Inflammatory macrophage treated with lipopolysaccharide for 1 hour (primary cell): ENCODE results near the gene HHIPL1.

Source experiments
- DNase-seq, 2 donors: peaks; one replicate each; pipeline ENCODE4 v3.0.0-alpha.2; 2020 to 2022

HHIPL1 gene

DNA sequence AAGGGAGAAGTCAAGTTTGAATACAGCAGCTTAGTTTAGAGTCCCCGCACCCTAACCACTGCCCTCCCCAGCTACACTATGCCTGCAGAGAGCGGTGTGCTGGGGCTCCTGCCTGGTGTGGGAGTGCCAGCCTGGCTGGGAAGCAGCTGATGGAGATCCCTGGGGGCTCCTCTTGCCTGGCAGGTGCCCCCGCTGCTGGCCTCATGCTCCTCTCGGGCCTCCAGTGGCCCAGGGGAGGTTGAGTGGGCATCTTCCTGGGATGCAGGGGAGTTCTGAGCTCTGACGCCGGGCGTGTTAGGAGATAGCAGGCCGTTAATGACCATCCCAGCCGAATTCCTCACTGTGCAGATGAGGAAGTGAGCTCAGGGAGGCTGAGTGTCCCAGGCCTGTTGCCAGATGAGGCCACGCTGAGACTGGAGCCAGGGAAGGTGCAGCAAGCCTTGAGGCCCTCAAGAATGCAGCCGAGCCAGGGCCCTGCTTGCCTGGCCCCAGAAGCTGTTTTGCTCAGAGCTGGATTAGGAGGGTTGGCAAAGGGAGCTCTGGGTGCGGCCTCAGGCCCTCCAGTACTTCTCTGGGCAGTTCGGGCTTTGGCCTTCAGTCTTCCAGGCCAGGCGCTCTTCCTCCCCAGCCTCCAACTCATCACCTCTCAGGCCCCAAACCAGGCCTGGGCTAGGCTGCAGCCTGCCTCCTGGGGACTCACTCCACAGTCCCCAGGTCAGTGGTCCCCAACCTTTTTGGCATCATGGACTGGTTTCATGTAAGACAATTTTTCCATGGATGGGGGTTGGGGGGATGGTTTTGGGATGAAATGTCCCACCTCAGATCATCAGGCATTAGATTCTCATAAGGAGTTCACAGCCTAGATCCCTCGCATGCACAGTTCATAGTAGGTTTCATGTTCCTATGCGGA, 32.6 kb downstream of the HHIPL1 start:
- no peak for DNase-seq

DNA sequence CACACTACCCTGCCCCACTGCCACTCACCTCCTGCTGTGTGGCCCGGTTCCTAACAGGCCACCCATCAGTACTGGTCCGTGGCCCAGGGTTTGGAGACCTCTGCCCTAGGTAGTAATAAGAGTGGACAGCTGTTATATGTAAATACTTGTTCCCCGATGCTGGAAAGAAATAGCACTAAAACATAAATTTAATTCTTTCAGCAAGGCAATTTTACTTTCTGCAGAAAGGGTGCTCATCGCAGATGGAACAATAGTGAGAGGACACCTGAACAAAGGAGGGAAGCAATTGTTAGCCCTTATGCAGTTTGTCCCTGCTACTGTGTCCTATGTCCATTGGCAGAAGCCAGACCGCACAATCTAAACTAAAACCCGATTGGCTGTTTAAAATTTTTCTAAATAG, 33.3 kb downstream of the HHIPL1 start:
- no peak for DNase-seq

DNA sequence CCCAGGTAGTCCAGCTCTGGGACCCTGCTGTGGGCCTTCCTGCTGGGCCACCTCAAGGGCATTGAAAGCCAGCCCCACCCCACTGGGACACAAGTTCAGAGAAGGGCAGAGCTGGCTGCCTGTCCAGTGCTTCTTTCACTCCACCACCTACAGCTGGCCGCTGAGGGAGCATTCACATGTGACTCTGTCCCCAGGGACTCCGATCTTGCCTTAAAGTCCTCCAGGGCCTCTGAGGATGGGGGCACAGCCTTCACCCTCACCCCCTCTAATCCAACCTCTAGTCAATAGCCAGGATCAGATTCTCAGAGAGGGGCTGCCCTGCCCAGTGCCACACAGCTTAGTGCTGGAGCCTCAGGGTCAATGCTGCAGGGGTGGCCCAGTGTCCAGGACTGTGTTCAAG, 34.2 kb downstream of the HHIPL1 start:
- DNase-seq: no peak

DNA sequence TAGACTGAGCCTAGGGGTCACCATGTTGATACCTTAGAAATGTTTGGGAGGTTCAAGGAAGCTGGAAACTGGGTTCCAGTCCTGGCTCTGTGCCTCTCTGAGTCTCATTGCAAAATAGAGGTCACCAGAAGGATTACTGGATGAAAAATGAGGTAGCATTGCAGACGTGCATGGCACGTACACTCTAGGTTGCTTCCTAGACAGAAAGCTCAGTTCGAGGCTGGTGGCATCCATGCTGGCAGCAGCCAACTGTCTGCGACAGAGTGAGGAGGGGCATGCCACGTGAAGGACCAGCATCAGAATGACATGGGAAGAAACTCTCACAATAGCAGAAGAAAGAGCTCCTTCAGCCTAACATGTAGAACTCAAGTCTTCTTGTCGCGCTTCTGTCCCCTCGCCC, 34.6 kb downstream of the HHIPL1 start:
- no peak for DNase-seq

DNA sequence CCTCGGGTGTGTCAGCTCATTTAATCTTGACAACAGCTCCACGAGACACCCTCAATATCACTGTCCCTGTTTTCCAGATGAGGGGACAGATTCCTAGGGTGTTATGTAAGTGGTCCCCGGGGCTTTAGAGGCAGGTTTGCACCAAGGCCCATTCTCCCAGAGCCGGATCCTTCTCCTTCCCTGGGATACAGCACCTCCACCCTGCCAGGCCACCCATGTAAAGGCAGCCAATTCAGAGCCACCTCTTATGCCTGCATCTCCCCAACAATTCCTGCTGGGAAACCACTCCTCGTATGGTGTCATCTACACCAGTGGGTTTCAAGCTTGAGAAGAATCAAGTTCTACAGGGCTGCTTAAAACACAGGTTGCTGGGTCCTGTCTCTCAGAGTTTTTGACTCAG, 35.1 kb downstream of the HHIPL1 start:
- DNase-seq: no peak

DNA sequence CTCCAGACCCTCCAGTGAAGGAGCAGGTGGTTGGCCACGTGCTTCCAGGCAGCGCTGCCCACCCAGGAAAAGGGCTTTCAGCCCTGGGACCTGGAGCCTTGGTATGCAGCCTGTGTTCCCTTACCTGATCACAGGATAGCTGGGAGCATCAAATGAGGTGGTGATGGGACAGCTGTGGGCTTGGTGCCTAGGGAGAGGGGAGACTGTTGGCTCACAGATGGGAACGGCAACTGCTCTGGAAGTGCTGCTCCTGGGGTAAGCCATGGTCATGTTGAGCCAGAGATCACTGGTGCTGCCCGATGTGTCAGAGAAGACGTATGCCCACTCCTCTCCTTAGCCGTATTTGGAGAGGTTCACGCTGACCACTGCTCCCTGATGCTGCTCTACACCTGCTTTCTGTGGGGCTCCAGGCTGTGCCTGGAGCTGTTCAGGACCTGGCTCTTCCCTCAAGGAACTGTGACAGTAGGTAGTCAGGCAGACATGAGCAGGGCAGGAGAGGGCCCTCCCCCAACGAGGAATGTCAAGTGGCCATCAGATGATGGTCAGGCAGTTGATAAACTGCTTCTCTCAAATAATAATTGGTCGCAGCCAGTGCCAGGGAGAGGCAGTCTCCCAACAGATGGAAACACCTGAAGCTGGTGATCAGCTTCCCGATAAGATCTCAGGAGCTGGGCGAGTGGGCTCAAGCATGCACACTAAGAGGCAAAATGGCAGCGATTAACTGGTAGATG, 36.3 kb downstream of the HHIPL1 start:
- no peak for DNase-seq

DNA sequence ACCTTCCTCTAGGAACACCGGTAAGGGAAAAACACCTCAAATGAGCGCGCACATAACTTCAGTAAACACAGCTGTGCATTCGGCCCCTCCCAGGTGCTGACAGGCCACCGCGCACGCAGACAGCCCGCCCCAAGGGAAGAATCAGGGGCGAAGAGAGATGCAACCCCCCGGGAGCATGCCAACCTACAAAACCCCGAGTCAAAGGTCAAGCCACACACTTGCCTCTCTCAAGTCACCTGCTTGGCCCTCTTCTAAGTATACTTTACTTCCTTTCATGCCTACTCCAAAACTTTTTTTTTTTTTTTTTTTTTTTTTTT, 36.9 kb downstream of the HHIPL1 start:
- DNase-seq: no peak

DNA sequence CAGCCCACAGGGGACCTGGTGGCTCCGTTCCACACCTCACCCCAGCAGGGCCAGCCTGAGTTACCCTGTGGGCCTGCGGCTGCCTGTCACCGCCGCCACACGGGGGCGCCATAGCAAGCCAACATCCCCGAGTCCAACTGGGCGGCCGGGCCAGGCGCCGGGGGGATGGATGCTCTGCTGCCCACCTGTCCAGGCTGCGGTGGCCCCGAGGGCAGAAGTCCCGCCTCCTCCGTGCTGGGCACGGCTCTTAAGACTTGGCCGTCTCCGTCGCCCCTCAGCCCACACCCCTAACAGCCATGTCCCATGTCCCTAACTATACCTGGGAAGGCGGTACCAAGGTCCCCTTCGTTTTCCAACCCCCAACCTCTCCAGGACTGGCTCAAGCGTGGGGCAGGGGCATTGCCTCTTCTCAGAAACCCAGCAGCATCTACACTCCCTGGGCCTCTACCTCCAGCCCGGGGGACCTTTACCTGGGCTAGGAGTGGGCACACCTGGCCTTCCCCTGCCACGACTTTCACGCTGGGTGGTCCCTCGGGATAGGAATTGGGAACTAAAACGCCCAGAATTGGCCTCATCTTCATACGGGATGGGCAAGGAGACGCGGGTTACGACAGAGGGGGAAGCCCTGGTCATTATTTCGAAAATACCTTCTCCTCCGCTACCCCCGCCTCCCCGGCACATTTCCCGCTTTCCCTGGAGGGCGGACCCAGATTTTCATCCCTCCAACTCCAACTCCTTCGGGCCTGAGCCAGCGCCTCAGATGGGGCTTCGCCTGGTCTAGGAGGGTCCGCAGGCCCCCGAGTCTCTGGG, 38.1 kb downstream of the HHIPL1 start:
- DNase-seq: peak; percentile 66 to 80

DNA sequence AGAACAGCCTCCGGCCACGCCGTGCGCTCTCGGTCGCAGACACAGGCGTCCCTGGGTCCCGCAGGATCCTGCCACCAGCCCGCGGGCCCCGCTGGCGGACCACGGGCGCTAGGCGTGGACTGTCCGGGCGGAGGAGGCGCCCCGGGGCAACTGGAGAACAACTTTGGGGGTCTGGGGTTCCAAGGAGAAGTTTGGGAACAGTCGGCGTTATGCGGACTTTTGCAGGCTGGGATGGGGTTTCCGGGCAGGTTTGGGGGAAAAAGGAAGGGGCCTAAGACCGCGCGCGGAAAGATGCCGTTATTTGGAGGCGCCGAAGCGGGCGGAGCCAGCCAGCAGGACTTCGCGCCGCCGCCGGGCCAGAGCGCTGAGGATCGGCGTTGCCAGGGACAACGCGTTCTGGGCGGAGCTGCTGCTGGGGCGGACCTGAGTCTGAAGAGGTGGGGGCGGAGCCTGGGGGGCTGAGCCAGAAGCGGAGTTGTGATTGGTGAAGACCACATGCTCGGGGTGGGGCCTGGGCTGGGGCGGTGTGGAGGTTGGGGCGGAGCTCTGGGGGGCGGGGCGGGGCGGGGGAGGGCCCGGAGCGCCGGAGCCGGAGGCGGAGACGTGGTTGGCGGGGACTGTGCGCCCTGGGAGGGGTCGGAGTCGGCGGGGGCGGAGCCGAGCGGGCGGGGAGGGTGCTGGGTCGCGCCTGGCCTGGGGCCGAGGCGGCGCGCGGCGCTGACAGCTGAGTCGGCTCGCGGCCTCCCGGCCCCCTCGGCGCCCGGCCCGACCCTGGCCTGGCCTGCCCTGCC, 38.9 kb downstream of the HHIPL1 start, which contains the start of gene CYP46A1:
CYP46A1 (plus strand) TSS at position 680 of the 791 bp plus-strand sequence. CDS start 120 bp downstream, outside the sequence.
- DNase-seq: peak; percentile 98

DNA sequence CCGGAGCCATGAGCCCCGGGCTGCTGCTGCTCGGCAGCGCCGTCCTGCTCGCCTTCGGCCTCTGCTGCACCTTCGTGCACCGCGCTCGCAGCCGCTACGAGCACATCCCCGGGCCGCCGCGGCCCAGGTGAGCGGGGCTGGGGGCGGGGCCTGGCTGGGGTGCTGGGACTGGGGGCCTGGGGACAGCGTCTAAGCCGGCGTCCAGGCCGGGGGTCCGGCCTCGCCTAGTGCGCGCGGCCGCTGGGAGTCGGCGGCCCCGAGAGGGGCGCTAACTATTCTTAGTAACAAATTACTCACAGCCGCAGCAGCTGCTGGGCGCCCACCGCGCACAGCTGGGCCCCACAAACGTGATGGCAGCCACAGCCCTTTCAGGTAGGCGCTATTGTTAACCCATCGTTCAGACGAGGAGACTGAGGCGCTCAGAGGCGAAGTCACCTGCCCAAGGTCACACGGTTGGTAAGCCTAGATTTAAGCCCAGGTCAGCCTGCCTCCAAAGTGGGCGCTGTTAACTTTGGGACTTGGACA, 39.5 kb downstream of the HHIPL1 start:
- DNase-seq: no peak

DNA sequence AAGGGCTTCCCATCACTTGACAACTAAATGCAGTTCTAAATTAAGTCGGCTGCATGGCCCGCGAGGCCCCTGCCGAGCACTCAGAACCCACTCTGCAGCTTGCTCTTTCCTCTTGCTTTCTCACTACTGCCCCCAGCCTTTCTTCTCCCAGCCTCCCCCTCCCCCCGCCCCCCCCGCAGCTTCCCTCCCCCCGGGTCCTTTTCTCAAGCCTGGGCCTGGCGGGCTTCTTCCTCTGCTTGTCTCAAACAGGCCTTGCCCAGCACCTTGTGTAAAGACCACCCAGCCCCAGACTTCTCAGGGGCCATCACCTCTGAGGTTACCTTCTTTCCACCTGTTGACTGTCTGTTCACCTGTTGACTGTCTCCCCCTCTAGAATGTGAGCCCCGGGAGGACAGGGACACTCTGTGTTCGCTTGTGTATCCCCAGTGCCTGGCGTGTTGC, 40.2 kb downstream of the HHIPL1 start:
- DNase-seq: no peak

DNA sequence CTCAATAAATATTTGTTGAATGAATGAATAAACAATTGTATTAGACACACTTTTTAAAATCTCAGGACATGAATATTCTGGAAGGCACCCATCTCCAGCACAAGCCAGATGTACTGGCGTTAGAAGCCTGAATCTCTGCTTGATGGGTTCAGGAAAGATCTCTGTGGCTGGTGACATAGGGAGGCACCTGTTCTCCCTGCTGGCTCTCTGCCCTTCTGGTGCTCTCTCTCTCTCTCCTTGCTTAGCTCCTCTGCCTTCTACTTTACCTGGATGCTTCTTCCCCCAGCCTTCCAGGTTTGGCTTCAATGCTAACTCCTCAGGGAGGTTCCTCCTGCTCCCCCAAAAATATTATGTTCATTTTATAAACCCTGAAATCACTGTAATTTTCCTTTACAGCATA, 40.7 kb downstream of the HHIPL1 start:
- DNase-seq: no peak

DNA sequence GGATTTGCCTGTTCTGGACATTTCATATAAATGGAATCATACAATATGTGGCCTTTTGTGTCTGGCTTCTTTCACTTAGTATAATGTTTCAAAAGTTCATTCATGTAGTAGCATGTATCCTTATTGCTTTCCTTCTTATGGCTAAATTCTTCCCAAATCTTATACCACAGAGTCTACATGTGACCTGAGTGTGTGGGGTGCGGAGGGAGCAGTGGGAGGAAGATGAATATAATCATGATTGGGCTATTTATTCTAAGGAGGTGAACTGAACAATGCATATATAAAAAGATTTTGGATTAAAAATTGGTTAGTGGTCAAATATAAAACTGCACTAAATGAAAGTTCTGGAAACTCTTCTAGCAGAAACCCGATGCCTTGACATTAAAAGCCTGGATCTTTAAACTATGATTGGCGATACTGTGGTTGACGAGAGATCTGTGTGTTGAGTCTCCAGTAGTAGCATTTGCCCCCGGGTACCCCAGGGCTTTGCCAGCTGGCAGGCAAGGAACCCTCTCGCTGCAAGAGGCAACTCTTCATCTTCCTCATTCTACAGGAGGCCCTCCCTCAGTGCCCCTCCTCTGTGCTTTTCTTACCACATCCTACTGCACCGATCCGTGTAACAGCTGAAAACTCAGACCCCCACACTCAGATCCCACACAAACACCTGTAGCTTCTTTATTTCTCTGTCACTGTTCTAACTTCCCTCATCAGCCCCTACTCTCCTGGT, 41.8 kb downstream of the HHIPL1 start:
- DNase-seq: no peak

DNA sequence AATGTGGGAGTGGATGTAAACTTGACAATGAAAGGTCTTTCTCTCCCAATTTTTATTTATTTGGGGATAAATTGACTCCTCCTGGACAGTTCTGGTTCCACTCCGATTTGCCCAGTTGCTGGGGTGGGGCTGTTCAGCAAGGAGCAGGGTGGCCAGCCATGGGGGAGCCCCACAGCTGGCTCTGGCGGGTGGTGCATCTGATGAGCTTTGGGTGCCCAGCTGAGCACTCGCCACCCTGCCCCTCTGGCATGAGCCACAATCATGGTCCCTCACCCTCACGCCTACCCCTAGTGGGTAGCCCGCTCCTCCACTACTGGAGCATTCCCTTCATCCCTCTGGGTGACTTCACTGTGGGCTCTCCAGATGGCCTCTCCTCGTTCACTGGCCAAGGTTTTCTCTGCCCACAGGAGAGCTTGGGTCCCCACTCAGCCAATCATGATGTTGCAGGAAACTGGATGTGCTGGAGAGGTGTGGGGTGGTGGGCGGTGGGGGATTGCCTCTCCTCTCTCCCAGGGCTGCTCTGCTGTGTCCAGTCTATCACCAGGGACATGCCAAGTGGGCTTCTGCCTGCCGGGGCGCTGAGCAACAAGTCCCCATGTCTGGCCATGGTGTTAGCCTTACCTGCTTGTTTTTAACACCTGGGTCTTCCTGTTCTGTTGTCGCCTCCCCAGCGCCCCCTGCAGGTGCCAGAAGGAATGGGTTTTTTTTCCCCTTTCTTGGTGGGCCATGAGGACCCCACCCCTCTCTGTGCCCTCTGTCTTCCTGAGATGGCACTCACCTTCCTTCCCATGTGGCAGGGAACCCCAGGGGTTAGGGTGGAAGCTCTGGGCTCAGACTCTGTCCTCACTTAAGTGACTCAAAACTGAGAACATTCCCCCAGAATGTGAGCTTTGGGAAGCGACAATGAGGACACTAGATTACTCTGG, 42.6 kb downstream of the HHIPL1 start:
- no peak for DNase-seq

DNA sequence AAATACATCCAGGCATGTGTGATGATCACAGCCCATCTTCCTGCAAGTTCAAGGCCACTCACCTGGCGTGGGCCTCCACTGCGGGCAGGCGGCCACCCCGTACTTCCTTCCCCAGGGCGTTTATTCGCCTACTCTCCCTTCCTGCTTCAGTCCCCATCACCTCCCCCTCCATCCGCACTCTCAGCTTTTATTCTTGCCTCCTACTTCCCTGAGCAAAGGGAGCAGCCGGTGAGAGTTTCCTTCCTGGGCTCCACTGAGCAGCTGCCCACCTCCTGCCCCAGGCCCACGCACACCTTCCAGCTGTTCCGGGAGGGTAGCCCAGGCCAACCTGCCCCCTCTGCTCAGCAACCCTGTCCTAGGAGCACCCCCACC, 43.3 kb downstream of the HHIPL1 start:
- DNase-seq: no peak

DNA sequence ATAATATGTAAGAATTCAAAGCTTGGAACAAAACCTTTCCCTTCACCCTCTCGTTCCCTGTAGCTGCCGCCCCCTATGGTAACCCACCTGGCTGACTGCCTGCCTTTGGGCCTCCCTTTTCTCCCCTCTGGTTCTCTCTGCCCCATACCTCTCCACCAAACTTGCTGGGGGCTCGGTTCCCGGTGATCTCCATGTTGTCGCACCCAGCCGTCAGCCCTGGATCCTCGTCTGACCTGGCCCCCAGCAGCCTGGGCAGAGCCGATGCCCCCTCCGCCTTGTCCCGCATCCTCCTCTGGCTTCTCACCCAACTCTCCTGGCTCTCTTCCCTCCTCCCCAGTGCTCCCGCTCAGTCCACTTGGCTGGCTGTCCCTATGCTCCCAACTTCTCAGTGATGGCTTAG, 43.7 kb downstream of the HHIPL1 start:
- DNase-seq: no peak

DNA sequence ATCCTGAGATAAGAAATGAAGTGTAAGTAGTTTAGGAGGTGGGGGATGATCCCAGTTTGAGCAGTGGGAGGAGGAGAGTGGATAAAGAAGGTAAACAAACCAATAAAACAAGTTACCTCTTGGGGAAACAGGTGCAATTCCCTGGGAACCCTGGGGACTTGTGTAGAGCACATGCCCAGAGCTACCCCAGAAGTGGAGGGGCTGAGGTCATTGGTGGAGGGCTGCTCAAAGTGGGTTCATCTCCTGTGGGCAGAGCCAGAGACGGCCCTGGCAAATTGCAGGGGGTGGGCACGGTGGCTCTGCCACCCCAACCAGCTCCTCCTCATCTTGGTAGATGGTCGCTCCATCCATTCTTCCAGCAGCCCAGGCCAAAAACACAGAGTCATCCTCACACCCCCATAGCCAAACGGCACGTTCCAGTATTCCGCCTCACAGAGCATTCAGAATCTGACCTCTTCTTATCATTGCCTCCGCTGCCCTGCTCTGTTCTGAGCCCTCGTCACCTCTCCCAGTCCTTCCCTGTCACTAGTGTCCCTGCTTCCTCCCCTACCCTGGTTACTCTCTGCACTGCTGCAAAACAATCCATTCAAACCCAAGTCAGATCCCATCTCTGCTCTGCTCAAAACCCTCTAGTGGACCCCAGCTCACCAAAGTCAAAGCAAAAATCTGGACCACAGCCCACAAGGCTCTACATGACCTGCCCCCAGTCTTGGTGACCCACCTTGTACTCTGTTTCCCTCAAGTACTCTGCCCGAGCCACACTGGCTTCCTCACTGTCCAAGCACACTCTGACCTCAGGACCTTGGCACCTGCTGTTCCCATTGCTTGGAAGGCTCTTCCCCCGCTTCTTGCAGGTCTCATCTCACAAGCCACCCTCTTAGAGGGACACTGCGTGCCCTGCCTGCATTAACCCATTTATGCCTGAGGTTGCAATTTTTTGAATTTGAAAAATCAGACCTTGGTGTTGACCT, 44.6 kb downstream of the HHIPL1 start:
- no peak for DNase-seq

DNA sequence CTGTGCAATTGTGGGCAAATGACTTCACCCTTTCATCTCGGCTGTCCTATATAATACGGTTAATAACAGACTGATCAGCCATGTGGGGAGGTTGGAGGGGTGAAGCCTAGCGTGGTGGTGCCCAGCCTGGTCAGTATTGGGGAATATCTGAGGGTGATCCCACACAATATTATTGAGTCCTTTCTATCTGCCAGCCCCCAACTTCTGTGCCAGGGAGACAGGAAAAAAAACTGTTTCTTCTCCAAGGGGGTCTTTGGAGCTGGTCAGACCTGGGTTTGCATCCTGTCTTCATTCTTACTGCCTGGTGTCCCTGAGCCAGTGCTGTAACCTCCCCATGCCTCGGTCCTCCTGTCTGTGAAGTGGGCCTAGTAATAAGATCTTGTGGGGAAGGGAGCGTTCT, 45.7 kb downstream of the HHIPL1 start:
- no peak for DNase-seq
